Psoas muscle (tissue), 8 donors: ENCODE data around the gene RHOJ. TPM values are rescaled to one million over a fixed set of nuclear protein-coding genes. Genes with fewer than 3 reads are reported as not detected.
"Not testable (repeated sequence)": the region's sequence is repeated elsewhere in the genome, so short reads cannot be mapped to it uniquely, and the experiment has no call there.

Source experiments
- ATAC-seq, 4 donors: fragments of 200-7000 bp; cut with Tn5 transposase; one replicate each; pipeline ENCODE4 v1.9.1; 2020; ENCODE audit warnings: moderate library complexity in 3 of 4, mild to moderate bottlenecking in 2 of 4
- DNase-seq, 2 donors: peaks; one replicate each; pipeline ENCODE4 v3.0.0-alpha.2; 2020
- H3K27ac ChIP-seq: fragments of 200-600 bp; one replicate; pipeline ENCODE4 v1.8.0; 2022
- H3K27me3 ChIP-seq, 3 donors: fragments of 200-600 bp in 1 of 3; one replicate each; pipeline versions ENCODE4 v1.6.1 to v1.8.0; 2013 to 2022; ENCODE audit warnings: low read length in 2 of 3, mild to moderate bottlenecking in 2 of 3, moderate library complexity in 1 of 3; ENCODE audit not compliant: insufficient read depth in 3 of 3
- H3K36me3 ChIP-seq, 2 donors: fragments of 200-600 bp in 1 of 2; one replicate each; pipeline versions ENCODE4 v1.6.1 to v1.8.0; 2013 to 2022; ENCODE audit warnings: low read depth in 1 of 2, mild to moderate bottlenecking in 1 of 2, moderate library complexity in 1 of 2; ENCODE audit not compliant: insufficient read depth in 1 of 2
- H3K4me1 ChIP-seq: fragments of 200-600 bp; one replicate; pipeline ENCODE4 v1.8.0; 2022
- H3K4me3 ChIP-seq: fragments of 200-600 bp; one replicate; pipeline ENCODE4 v1.8.0; 2022; ENCODE audit warnings: mild to moderate bottlenecking
- H3K9me3 ChIP-seq: fragments of 200-600 bp; one replicate; pipeline ENCODE4 v1.8.0; 2022
- WGBS, 3 donors: extraction: QIAGEN DNeasy Blood & Tissue Kit; methylation state at CpG; one replicate each; pipeline versions ENCODE4 v1.1.6 to v1.1.7; 2013; 5-methylcytosine and 5-hydroxymethylcytosine counted together
- intact Hi-C, 2 donors: fragments of 100-400 bp; cut with DNase I; formaldehyde crosslinking; loops; one replicate each; pipeline versions ENCODE4 v1.11.0 to v1.14.2; 2022
- polyA plus RNA-seq, 3 donors: library from polyadenylated mRNA; stranded (reverse); fragments of 200-250 nt; gene quantifications; one replicate each; pipeline ENCODE4 v1.2.3, GENCODE V29; 2013
- total RNA-seq, 4 donors: library from RNA; stranded (reverse); fragmentation: NEBNext Ultra II Directional in 2 of 4; extraction: Animal tissue kit (Norgen Biotek cat#: 25700) in 2 of 4; gene quantifications; one replicate each; pipeline versions ENCODE4 v1.2.1 to v1.2.4, GENCODE V29; 2021 to 2023
- TF ChIP-seq, protein P1 (sequence below): fragments of 200-600 bp; IDR thresholded peaks from one replicate; pipeline ENCODE4 v1.8.0; 2022; ENCODE audit warnings: antibody characterized with exemption
- donor health status: healthy with polysubstance abuse.
- donor health status: DM: no; HTN: no; CAD: no; lungs with moderate emphysema.
- donor health status: Bipolar disorder and iron deficiency.
- donor health status: healthy.
- donor health status: DM: yes; HTN: yes; CAD: no.
- donor health status: DM: no; HTN: no; CAD: no.
- donor health status: DM: no; HTN: no; CAD: no.
- donor health status: DM: yes; HTN: yes; CAD: no.

RHOJ gene
- total and polyA plus RNA-seq, 7 donors, result 2.2 to 7.5 (median 3.7) TPM

DNA sequence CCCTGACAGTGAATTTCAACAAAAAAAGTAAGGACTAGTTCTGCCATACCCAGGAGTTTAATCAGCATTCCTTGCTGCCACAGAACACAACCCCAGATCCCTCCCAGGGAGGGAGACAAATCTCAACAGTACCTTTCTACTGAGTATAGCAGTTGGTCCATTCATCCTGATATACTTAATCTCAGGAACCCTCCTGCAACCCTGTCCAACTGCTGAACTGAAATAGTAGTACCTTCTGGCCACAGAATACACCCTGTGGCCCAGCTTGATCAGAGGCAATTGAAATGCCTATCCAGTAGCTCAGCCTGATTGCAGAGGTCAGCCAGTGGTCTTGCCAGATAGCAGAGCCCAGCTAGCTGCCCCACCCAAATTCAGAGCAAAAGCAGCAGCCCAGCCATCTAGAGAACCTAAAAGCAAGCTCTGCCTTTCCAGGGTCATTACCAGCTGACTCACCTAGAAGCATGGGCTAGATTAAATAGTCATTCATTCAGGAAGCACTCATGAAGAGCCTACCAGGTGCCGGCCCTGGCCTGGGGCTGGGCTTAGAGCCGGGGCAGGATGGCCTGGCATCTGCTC is 40.0 kb upstream of the RHOJ start:
- Histone ChIP-seq H3K27me3 (no peaks in the 10 kb centered on the region), H3K9me3 (peaks cover 2% of the 10 kb centered on the region), H3K36me3 (no peaks in the 10 kb centered on the region), H3K4me1 (no peaks in the 10 kb centered on the region), H3K27ac (no peak overlapping the region), H3K4me3 (no peak overlapping the region)
- ATAC-seq (no peak), DNase-seq (no peak)
- WGBS, 3 donors, result 80 to 100% (median 82%) methylated on average over 2 of the region's 2 CpGs
- TF ChIP-seq, protein P1, sequence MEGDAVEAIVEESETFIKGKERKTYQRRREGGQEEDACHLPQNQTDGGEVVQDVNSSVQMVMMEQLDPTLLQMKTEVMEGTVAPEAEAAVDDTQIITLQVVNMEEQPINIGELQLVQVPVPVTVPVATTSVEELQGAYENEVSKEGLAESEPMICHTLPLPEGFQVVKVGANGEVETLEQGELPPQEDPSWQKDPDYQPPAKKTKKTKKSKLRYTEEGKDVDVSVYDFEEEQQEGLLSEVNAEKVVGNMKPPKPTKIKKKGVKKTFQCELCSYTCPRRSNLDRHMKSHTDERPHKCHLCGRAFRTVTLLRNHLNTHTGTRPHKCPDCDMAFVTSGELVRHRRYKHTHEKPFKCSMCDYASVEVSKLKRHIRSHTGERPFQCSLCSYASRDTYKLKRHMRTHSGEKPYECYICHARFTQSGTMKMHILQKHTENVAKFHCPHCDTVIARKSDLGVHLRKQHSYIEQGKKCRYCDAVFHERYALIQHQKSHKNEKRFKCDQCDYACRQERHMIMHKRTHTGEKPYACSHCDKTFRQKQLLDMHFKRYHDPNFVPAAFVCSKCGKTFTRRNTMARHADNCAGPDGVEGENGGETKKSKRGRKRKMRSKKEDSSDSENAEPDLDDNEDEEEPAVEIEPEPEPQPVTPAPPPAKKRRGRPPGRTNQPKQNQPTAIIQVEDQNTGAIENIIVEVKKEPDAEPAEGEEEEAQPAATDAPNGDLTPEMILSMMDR, result no peak
- intact Hi-C loops, result no loop called here

GRCh38 chr14:63165267-63165666 is 39.0 kb upstream of the RHOJ start:
- H3K36me3 ChIP-seq, H3K4me1 ChIP-seq, intact Hi-C loops, H3K27me3 ChIP-seq, H3K27ac ChIP-seq, H3K4me3 ChIP-seq, ATAC-seq, H3K9me3 ChIP-seq: not testable (repeated sequence)
- 92 to 100% (median 97%) methylated on average over 10 to 19 of the region's 23 CpGs for WGBS, 3 donors
- DNase-seq, result peak in 1 of 2 donors; percentile 28

DNA sequence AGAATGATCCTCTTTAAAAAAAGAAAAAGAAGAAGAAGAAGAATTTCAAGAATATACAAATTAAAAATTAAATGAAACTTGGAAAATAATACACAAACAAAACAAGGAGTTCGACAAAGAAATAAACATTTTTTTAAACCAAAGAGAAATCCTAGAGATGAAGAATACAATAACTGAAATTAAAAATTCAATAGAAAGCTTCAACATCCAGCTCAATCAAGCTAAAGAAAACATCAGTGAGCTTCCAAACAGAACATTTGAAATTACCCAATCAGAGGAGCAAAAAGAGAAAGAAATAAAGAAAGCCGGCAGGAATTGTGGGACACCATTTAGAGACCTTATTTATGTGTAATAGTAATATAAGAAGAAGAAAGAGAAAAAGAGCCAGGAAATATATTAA is 37.2 kb upstream of the RHOJ start:
- TF ChIP-seq, protein P1, result no peak
- H3K9me3 ChIP-seq, result peaks cover 2% of the 10 kb centered on the region
- no peaks in the 10 kb centered on the region for H3K4me1 ChIP-seq
- peaks cover 0 to 3% (median 0%) of the 10 kb centered on the region in 3 donors for H3K27me3 ChIP-seq
- no peaks in the 10 kb centered on the region for H3K36me3 ChIP-seq
- H3K4me3 ChIP-seq, result no peak overlapping the region
- intact Hi-C loops, result no loop called here
- 95 to 96% (median 96%) methylated on average over 2 of the region's 2 CpGs for WGBS, 3 donors
- ATAC-seq (no peak), DNase-seq (no peak)
- no peak overlapping the region for H3K27ac ChIP-seq

DNA sequence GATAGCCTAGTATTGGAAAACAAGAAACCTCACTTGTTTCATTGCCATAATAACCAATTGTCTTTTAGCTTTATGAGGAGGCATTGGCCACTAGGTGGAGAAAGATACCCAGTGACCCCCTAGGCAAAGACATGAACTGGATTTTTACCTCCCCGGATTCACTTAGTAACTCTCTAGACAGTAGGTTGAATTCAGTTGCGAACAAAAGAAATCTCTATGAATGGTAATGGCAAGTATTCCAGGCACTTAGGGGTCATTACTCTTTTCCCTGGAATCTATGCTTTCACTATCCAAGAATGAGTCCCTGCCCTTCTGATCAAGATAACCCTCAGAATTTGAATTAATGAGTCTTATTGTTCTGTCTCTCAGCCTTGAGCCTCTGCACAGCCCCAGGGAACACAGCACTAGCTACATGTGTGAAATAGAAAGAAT is 29.5 kb upstream of the RHOJ start:
- no peaks in the 10 kb centered on the region for H3K36me3 ChIP-seq
- no peaks in the 10 kb centered on the region for H3K9me3 ChIP-seq
- no peak overlapping the region for H3K4me3 ChIP-seq
- DNase-seq (no peak), ATAC-seq (peak in 1 of 4 donors; percentile 57)
- no peaks in the 10 kb centered on the region for H3K4me1 ChIP-seq
- intact Hi-C loops, result loop anchor here (2.0 to 5.0 kb wide), 2 partner anchors 102 to 103 kb away; no protein-coding TSS in a partner anchor
- H3K27me3 ChIP-seq, result peaks cover 0 to 3% (median 0%) of the 10 kb centered on the region in 3 donors
- 9 to 16% (median 10%) methylated on average over 2 of the region's 2 CpGs for WGBS, 3 donors
- TF ChIP-seq, protein P1, result peak; percentile 62
- no peak overlapping the region for H3K27ac ChIP-seq

DNA sequence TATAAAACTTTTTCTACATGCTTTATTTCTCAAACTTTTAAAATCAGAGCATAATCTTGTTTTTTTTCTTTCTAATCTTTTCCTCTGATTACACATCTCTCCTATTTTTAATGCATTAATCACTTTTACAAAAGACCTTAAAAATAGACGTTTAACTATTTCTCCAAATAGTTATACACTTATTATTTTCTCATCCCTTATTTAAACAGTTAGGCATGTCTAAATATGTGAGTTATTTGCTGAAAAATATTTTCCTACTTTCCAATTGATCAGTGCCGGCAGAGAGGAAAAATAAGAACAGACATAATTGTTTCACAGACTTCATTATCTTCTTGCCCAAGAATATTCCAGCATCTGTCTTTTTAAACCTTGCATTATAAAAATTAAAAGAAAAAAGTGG is 28.7 kb upstream of the RHOJ start:
- H3K4me3 ChIP-seq, result no peak overlapping the region
- no peaks in the 10 kb centered on the region for H3K4me1 ChIP-seq
- DNase-seq (no peak), ATAC-seq (no peak)
- intact Hi-C loops, result loop anchor here (2.0 to 5.0 kb wide), 2 partner anchors 101 to 102 kb away; no protein-coding TSS in a partner anchor
- no peaks in the 10 kb centered on the region for H3K36me3 ChIP-seq
- TF ChIP-seq, protein P1, result no peak
- H3K9me3 ChIP-seq, result no peaks in the 10 kb centered on the region
- peaks cover 0 to 3% (median 0%) of the 10 kb centered on the region in 3 donors for H3K27me3 ChIP-seq
- no peak overlapping the region for H3K27ac ChIP-seq
- 52 to 68% (median 54%) methylated on average over 2 of the region's 2 CpGs for WGBS, 3 donors
